ENCODE data around the gene ARHGEF37.
"Not testable (repeated sequence)": the region's sequence is repeated elsewhere in the genome, so short reads cannot be mapped to it uniquely, and the experiment has no call there.

The ARHGEF37 gene

GRCh38 chr5:149646564-149646963 is 65.3 kb downstream of the ARHGEF37 start:
- no peak overlapping the region for H3K4me3 ChIP-seq (ENCODE audit: low read length)
- no peak overlapping the region for H3K9ac ChIP-seq (ENCODE audit: low read length)
- no peak overlapping the region for H3K27ac ChIP-seq (ENCODE audit: low read length)
- no peaks in the 10 kb centered on the region for H3K9me3 ChIP-seq (ENCODE audit: insufficient read depth, low read length)
- H3K36me3 ChIP-seq (replicated peaks; ENCODE audit: low read depth, low read length): no peaks in the 10 kb centered on the region
- H3K79me2 ChIP-seq (ENCODE audit: low read length): no peaks in the 10 kb centered on the region
- H4K20me1 ChIP-seq (ENCODE audit: insufficient read depth, low read length): no peaks in the 10 kb centered on the region
- H3K27me3 ChIP-seq (ENCODE audit: low read depth, low read length): no peaks in the 10 kb centered on the region
- no peak for TF ChIP-seq CTCF (IDR thresholded peaks at IDR 0.05; ENCODE audit: low read depth, low read length)
- TF ChIP-seq EZH2phosphoT487 (IDR thresholded peaks at IDR 0.05; ENCODE audit: low read depth): no peak
- no peak overlapping the region for H2AFZ ChIP-seq (ENCODE audit: low read depth, low read length)
- H3K4me2 ChIP-seq (ENCODE audit: low read length): no peak overlapping the region
- no peaks in the 10 kb centered on the region for H3K4me1 ChIP-seq (ENCODE audit: low read length)

GRCh38 chr5:149647334-149647733 is 66.0 kb downstream of the ARHGEF37 start:
- Histone ChIP-seq H3K27ac (ENCODE audit: low read length) (no peak overlapping the region), H3K27me3 (ENCODE audit: low read depth, low read length) (no peaks in the 10 kb centered on the region), H3K9me3 (ENCODE audit: insufficient read depth, low read length) (no peaks in the 10 kb centered on the region), H3K36me3 (replicated peaks; ENCODE audit: low read depth, low read length) (no peaks in the 10 kb centered on the region), H3K4me1 (ENCODE audit: low read length) (no peaks in the 10 kb centered on the region), H3K9ac (ENCODE audit: low read length) (no peak overlapping the region), H3K4me2 (ENCODE audit: low read length) (no peak overlapping the region), H3K4me3 (ENCODE audit: low read length) (no peak overlapping the region), H4K20me1 (ENCODE audit: insufficient read depth, low read length) (no peaks in the 10 kb centered on the region), H3K79me2 (ENCODE audit: low read length) (no peaks in the 10 kb centered on the region), H2AFZ (ENCODE audit: low read depth, low read length) (no peak overlapping the region)
- no peak for TF ChIP-seq EZH2phosphoT487 (IDR thresholded peaks at IDR 0.05; ENCODE audit: low read depth)

- H4K20me1 ChIP-seq (ENCODE audit: insufficient read depth, low read length); H3K36me3 ChIP-seq (replicated peaks; ENCODE audit: low read depth, low read length); H3K4me2 ChIP-seq (ENCODE audit: low read length); H3K27ac ChIP-seq (ENCODE audit: low read length); H3K4me1 ChIP-seq (ENCODE audit: low read length); H3K79me2 ChIP-seq (ENCODE audit: low read length); H3K27me3 ChIP-seq (ENCODE audit: low read depth, low read length); H3K4me3 ChIP-seq (ENCODE audit: low read length); H3K9me3 ChIP-seq (ENCODE audit: insufficient read depth, low read length); H2AFZ ChIP-seq (ENCODE audit: low read depth, low read length); H3K9ac ChIP-seq (ENCODE audit: low read length): not testable (repeated sequence)
Observed at GRCh38 chr5:149648464-149649393, 67.4 kb downstream of the ARHGEF37 start.

- H3K27me3 ChIP-seq (ENCODE audit: low read depth, low read length); H3K36me3 ChIP-seq (replicated peaks; ENCODE audit: low read depth, low read length); H3K4me3 ChIP-seq (ENCODE audit: low read length); H3K4me1 ChIP-seq (ENCODE audit: low read length); H3K79me2 ChIP-seq (ENCODE audit: low read length); H4K20me1 ChIP-seq (ENCODE audit: insufficient read depth, low read length); H3K4me2 ChIP-seq (ENCODE audit: low read length); H3K27ac ChIP-seq (ENCODE audit: low read length); H2AFZ ChIP-seq (ENCODE audit: low read depth, low read length); H3K9ac ChIP-seq (ENCODE audit: low read length); H3K9me3 ChIP-seq (ENCODE audit: insufficient read depth, low read length): not testable (repeated sequence)
Observed at GRCh38 chr5:149649730-149650129, 68.4 kb downstream of the ARHGEF37 start.

- Histone ChIP-seq H3K27ac (ENCODE audit: low read length) (no peak overlapping the region), H3K79me2 (ENCODE audit: low read length) (no peaks in the 10 kb centered on the region), H3K27me3 (ENCODE audit: low read depth, low read length) (no peaks in the 10 kb centered on the region), H4K20me1 (ENCODE audit: insufficient read depth, low read length) (no peaks in the 10 kb centered on the region), H3K9ac (ENCODE audit: low read length) (no peak overlapping the region), H3K4me3 (ENCODE audit: low read length) (no peak overlapping the region), H2AFZ (ENCODE audit: low read depth, low read length) (no peak overlapping the region), H3K9me3 (ENCODE audit: insufficient read depth, low read length) (no peaks in the 10 kb centered on the region), H3K36me3 (replicated peaks; ENCODE audit: low read depth, low read length) (no peaks in the 10 kb centered on the region), H3K4me2 (ENCODE audit: low read length) (no peak overlapping the region), H3K4me1 (ENCODE audit: low read length) (no peaks in the 10 kb centered on the region)
- TF ChIP-seq CTCF (IDR thresholded peaks at IDR 0.05; ENCODE audit: low read depth, low read length) (no peak), EZH2phosphoT487 (IDR thresholded peaks at IDR 0.05; ENCODE audit: low read depth) (no peak)
Observed at GRCh38 chr5:149651686-149652085, 70.4 kb downstream of the ARHGEF37 start.
